Measurements from ENCODE around the gene BST2.

DNA sequence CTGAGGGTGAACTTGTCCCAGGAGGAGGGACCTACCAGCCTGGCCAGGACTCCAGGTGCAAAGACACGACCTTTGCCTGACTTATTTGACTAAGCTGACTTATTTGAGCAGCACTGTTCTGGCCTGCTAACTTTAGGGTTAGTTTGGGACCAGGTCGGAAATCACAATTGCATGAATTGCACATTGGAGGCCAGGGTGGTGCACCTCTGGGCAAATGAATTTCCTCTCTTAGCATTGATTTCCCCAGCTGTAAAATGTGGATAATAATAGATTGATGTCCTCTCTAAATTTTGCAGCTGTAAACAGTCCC is 1.4 kb upstream of the BST2 start:
- TF ChIP-seq, protein P1, sequence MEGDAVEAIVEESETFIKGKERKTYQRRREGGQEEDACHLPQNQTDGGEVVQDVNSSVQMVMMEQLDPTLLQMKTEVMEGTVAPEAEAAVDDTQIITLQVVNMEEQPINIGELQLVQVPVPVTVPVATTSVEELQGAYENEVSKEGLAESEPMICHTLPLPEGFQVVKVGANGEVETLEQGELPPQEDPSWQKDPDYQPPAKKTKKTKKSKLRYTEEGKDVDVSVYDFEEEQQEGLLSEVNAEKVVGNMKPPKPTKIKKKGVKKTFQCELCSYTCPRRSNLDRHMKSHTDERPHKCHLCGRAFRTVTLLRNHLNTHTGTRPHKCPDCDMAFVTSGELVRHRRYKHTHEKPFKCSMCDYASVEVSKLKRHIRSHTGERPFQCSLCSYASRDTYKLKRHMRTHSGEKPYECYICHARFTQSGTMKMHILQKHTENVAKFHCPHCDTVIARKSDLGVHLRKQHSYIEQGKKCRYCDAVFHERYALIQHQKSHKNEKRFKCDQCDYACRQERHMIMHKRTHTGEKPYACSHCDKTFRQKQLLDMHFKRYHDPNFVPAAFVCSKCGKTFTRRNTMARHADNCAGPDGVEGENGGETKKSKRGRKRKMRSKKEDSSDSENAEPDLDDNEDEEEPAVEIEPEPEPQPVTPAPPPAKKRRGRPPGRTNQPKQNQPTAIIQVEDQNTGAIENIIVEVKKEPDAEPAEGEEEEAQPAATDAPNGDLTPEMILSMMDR (IDR thresholded peaks at IDR 0.05; ENCODE audit: insufficient read depth, low read length) = no peak
- TF ChIP-seq POLR2AphosphoS5 (IDR thresholded peaks at IDR 0.05; ENCODE audit: low read depth) (no peak), SPI1 (IDR thresholded peaks at IDR 0.05; ENCODE audit: borderline replicate concordance, low read depth) (no peak), GABPA (IDR thresholded peaks at IDR 0.05; ENCODE audit: low read depth) (no peak)
- TF ChIP-seq, protein P2, sequence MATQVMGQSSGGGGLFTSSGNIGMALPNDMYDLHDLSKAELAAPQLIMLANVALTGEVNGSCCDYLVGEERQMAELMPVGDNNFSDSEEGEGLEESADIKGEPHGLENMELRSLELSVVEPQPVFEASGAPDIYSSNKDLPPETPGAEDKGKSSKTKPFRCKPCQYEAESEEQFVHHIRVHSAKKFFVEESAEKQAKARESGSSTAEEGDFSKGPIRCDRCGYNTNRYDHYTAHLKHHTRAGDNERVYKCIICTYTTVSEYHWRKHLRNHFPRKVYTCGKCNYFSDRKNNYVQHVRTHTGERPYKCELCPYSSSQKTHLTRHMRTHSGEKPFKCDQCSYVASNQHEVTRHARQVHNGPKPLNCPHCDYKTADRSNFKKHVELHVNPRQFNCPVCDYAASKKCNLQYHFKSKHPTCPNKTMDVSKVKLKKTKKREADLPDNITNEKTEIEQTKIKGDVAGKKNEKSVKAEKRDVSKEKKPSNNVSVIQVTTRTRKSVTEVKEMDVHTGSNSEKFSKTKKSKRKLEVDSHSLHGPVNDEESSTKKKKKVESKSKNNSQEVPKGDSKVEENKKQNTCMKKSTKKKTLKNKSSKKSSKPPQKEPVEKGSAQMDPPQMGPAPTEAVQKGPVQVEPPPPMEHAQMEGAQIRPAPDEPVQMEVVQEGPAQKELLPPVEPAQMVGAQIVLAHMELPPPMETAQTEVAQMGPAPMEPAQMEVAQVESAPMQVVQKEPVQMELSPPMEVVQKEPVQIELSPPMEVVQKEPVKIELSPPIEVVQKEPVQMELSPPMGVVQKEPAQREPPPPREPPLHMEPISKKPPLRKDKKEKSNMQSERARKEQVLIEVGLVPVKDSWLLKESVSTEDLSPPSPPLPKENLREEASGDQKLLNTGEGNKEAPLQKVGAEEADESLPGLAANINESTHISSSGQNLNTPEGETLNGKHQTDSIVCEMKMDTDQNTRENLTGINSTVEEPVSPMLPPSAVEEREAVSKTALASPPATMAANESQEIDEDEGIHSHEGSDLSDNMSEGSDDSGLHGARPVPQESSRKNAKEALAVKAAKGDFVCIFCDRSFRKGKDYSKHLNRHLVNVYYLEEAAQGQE (IDR thresholded peaks at IDR 0.05; ENCODE audit: insufficient replicate concordance, low read depth) = no peak

Data from HL-60 (cell line).